Measurements from ENCODE around the gene UGT1A7. TPM values are rescaled to one million over a fixed set of nuclear protein-coding genes. Genes with fewer than 3 reads are reported as not detected.

The UGT1A7 gene
- total RNA-seq, 1 donor from 2014 or later = not detected

DNA sequence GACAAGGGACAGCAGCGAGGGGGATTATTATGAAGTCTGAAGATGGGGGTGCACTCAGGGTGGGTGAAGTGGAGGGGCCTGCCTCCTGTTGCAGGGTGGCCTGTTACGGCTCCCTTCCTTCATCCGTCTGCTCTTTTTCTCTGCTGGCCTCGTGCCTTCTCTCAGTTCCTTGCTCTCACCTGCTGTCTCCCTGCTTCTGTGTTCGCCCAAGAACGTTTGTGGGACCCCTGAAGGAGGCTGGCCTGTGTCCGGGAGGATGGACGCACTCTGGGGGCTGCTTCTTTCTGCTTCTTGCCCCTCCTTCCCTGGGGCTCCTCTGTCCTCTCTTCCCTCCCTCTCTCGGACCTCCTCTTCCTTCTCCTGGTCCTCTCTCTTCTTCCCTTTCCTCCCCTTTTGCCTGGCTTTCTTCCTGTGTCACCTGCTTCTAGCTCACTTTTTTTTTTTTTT, 110.2 kb downstream of the UGT1A7 start:
- no peaks in the 10 kb centered on the region for H3K9me3 Mint-ChIP-seq
- H3K36me3 Mint-ChIP-seq (ENCODE audit: low read depth) = no peaks in the 10 kb centered on the region
- no peaks in the 10 kb centered on the region for H3K4me1 Mint-ChIP-seq (ENCODE audit: low read depth)
- H3K27me3 Mint-ChIP-seq (ENCODE audit: insufficient read depth) = no peaks in the 10 kb centered on the region
- no peak for DNase-seq (ENCODE audit: low spot score)
- no peak overlapping the region for H3K27ac Mint-ChIP-seq
- intact Hi-C loops (cut with micrococcal nuclease) = no loop called here
- no peak overlapping the region for H3K4me3 Mint-ChIP-seq

DNA sequence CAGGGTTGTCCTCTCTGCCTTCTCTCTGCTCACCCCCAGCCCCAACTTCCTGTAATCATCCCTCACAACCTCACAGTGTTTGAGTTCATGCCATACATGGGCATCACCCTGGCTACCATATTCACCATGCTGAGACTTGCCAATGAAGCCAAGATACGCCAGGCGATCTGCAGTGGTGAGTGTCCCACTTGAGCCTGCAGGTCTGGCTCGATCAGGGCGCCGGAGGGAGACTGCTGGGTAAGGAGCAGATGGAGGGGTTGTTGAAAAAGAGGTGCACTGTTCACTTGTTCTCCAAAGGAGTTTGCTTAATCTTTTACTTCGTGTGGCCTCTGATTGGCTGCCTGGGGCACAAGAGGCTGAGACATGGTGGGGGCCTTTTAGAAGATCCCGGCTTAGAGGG, 111.0 kb downstream of the UGT1A7 start:
- intact Hi-C loops (cut with micrococcal nuclease) = no loop called here

DNA sequence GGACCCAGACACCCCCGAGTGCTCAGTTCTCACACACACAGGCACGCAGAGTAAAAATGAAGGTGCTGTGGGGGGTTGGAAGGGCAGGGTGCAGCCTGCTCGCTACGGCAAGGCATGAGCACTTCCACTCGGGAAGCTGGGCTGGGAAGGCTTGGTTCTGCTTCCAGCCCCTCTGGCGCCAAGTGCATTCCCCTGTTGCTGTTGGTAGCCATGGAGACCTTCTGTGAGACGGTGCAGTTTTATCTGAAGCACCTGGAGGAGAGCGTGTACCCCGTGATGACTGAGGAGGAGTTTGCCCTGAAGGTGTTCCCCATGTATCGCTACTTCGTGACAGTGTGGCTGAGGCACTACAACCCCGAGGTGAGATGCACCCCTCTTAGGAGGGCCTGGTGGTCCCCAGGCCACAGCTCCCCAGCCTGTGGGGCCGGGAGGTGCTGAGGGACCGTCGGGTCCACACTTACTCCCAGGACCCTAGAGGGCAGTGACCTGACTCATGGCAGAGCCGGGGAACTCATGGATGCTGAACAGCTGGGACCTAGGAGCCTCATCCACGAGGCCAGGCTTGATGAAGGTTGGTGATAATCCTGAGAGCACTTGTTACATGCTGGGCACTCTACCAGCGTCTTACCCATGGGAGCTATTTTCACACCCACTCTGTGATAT, 111.9 kb downstream of the UGT1A7 start:
- H3K4me1 Mint-ChIP-seq (ENCODE audit: low read depth) = no peaks in the 10 kb centered on the region
- intact Hi-C loops (cut with micrococcal nuclease) = no loop called here
- DNase-seq (ENCODE audit: low spot score) = no peak
- H3K27ac Mint-ChIP-seq = no peak overlapping the region
- H3K27me3 Mint-ChIP-seq (ENCODE audit: insufficient read depth) = no peaks in the 10 kb centered on the region
- no peaks in the 10 kb centered on the region for H3K36me3 Mint-ChIP-seq (ENCODE audit: low read depth)
- H3K4me3 Mint-ChIP-seq = no peak overlapping the region
- H3K9me3 Mint-ChIP-seq = no peaks in the 10 kb centered on the region

More for the DNA sequence above, 111.0 kb downstream of the UGT1A7 start:
- Mint-ChIP-seq H3K27me3 (ENCODE audit: insufficient read depth) (no peaks in the 10 kb centered on the region), H3K4me3 (no peak overlapping the region), H3K27ac (no peak overlapping the region), H3K36me3 (ENCODE audit: low read depth) (no peaks in the 10 kb centered on the region), H3K9me3 (no peaks in the 10 kb centered on the region), H3K4me1 (ENCODE audit: low read depth) (no peaks in the 10 kb centered on the region)
- DNase-seq (ENCODE audit: low spot score) = no peak

DNA sequence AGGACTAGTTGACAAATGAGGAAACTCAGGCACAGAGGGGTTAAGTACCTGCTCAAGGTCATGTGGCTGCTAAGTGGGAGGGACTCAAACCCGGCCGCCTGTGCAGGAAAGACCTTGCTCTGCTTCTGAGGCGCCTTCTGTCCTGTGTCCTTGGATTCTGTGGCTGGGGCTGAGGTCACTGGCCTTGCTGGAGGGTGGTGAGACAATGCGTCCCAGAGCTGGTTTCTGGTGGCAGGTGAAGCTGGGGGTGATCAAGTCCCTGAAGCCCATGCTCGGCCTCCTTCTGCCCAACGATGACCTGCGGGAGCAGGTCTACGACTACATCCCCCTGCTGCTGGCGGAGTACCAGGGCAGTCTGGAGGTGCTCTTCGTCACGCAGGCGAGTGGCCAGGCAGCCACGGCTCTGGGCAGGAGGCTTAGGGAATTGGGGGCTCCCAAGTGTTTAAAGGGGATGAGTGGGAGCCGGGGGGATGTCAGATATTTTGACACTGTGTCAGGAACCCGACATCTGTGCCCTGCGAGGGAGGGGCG, 112.5 kb downstream of the UGT1A7 start:
- H3K9me3 Mint-ChIP-seq = no peaks in the 10 kb centered on the region
- no peaks in the 10 kb centered on the region for H3K27me3 Mint-ChIP-seq (ENCODE audit: insufficient read depth)
- no peaks in the 10 kb centered on the region for H3K36me3 Mint-ChIP-seq (ENCODE audit: low read depth)

DNA sequence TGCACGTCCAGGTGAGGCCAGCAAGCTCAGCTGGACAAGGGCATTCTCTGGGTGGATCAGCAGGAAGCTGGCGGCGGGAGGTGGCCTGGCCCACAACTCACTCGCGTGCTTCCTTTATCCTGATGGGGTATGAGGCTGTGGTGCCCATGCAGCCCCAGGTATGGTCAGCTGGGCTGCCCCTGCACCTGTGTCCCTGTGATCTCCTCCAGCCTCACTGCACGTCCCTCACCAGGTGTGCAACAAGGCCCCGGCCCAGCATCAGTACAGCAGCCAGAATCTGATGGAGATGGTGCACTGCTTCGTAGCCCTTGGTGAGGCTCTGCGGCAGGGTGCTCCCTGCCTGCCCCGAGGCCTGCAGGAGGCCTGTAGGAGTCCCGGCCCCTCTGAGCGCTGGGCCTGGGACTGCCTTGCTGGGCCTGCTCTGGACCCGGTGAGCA, 114.1 kb downstream of the UGT1A7 start:
- H3K27ac Mint-ChIP-seq = no peak overlapping the region
- no peak for DNase-seq (ENCODE audit: low spot score)
- no peaks in the 10 kb centered on the region for H3K36me3 Mint-ChIP-seq (ENCODE audit: low read depth)
- H3K4me3 Mint-ChIP-seq = no peak overlapping the region
- intact Hi-C loops (cut with micrococcal nuclease) = no loop called here
- no peaks in the 10 kb centered on the region for H3K4me1 Mint-ChIP-seq (ENCODE audit: low read depth)
- no peaks in the 10 kb centered on the region for H3K9me3 Mint-ChIP-seq
- peaks cover 4% of the 10 kb centered on the region for H3K27me3 Mint-ChIP-seq (ENCODE audit: insufficient read depth)

More for the DNA sequence above, 112.5 kb downstream of the UGT1A7 start:
- no peak overlapping the region for H3K27ac Mint-ChIP-seq
- intact Hi-C loops (cut with micrococcal nuclease) = no loop called here
- no peaks in the 10 kb centered on the region for H3K4me1 Mint-ChIP-seq (ENCODE audit: low read depth)
- DNase-seq (ENCODE audit: low spot score) = no peak
- no peak overlapping the region for H3K4me3 Mint-ChIP-seq

DNA sequence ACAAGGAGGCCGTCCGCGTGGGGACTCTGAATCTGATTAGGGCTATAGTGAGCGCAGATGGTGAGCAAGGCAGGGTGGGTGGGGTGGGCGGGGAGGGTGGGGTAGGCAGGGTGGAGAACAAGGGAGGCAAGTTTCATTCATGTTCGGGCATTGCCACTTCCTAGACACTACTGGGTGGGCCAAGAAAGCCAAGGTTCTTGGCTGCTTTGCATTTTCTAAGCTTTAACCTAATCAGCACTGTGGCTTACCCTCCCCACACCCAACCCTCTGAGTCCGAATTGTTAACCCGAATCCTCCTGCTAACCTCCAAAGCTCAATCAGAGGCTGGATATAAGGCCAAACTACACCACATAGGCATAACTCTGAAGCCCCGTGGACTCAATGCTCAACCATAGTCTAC, 114.6 kb downstream of the UGT1A7 start:
- intact Hi-C loops (cut with micrococcal nuclease) = no loop called here
- no peak overlapping the region for H3K27ac Mint-ChIP-seq
- H3K27me3 Mint-ChIP-seq (ENCODE audit: insufficient read depth) = peaks cover 4% of the 10 kb centered on the region
- H3K4me1 Mint-ChIP-seq (ENCODE audit: low read depth) = no peaks in the 10 kb centered on the region
- DNase-seq (ENCODE audit: low spot score) = no peak
- no peaks in the 10 kb centered on the region for H3K9me3 Mint-ChIP-seq
- no peak overlapping the region for H3K4me3 Mint-ChIP-seq
- no peaks in the 10 kb centered on the region for H3K36me3 Mint-ChIP-seq (ENCODE audit: low read depth)

DNA sequence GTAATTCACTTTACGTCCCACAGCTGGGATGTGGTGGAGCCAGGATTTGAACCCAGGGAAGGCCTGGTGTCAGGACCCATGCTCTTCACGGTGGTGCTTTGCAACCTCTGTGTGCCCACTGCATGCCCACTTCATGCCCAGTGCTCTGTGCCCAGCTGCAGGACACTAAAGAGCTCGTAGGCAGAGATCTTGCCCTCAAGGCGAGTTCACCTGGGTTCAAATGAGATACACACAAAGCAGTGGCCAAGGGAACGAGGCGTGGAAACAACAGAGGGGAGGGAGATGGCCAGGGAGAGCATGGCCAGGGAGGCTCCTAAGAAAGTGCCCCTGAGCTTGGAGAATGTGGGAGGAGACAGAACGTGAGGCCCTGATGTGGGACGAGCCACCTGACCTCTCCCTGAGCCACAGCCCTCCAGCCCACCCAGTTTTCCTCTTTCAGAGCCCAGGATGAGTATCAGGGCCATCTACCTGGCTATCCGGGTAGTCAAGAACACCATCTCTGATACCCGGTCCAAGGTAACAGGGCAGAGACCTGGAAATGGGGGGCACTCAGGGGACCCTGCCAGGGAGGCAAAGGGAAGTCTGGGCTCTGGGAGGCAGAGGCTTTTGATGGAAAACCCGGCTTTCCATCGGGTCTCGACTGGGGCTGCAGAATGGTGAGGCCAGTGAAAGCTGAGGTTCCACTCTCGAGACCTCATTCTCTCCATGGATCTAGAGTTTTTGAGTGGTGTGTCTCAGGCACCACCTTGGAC, 116.8 kb downstream of the UGT1A7 start:
- DNase-seq (ENCODE audit: low spot score) = no peak
- H3K4me1 Mint-ChIP-seq (ENCODE audit: low read depth) = no peaks in the 10 kb centered on the region
- intact Hi-C loops (cut with micrococcal nuclease) = no loop called here
- H3K36me3 Mint-ChIP-seq (ENCODE audit: low read depth) = no peaks in the 10 kb centered on the region
- H3K27ac Mint-ChIP-seq = no peak overlapping the region
- H3K4me3 Mint-ChIP-seq = no peak overlapping the region
- no peaks in the 10 kb centered on the region for H3K9me3 Mint-ChIP-seq
- H3K27me3 Mint-ChIP-seq (ENCODE audit: insufficient read depth) = peaks cover 8% of the 10 kb centered on the region

DNA sequence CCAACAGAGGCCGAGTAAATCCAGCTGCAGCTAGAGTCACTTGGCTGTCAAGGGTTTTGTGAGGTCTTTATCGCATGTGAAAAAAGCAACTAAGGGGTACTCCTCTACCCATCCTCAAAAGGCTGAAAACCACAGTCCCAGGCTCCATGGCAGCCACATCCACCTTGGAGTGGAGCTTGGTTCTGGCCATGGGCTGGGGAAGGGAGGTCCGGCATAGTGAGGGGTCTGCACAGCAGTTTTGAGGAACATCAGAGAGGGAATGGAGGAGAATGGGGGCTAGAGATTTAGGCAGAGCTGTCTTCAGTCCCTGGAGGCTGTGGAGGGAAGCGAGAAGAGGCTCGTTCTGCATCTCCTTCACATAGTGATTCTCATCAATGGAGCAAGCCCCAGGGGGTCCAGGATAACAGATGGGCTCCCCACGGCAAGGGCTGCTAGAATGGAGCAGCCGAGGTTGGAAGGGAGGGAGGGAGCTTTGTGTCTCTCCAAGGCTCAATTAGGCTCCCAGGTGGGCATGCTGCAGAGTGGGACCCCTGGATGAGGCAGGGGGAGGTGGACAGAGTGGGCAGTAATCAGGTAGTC, 117.5 kb downstream of the UGT1A7 start:
- Mint-ChIP-seq H3K27me3 (ENCODE audit: insufficient read depth) (peaks cover 8% of the 10 kb centered on the region), H3K27ac (no peak overlapping the region), H3K36me3 (ENCODE audit: low read depth) (no peaks in the 10 kb centered on the region), H3K4me1 (ENCODE audit: low read depth) (no peaks in the 10 kb centered on the region), H3K4me3 (no peak overlapping the region), H3K9me3 (no peaks in the 10 kb centered on the region)
- intact Hi-C loops (cut with micrococcal nuclease) = no loop called here
- DNase-seq (ENCODE audit: low spot score) = no peak

DNA sequence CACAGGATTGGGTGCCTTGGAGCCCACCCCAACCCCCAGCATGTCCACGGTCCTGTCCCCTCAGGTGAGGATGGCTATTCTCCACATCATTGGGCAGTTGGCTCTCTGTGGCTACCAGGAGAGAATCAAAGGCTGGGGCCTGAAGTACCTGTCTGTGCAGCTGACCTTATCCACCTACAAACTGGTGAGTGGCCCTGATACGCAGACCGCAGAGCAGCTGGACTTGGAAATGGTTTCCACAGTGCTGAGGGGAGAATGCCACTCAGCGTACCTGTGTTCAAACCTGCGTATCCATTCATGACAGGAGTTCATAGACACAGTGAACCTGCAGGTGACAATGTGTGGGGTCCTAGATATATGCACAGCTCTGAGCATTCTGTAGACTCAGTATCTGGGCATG, 118.0 kb downstream of the UGT1A7 start:
- no peak for DNase-seq (ENCODE audit: low spot score)
- Mint-ChIP-seq H3K4me3 (no peak overlapping the region), H3K27me3 (ENCODE audit: insufficient read depth) (peaks cover 8% of the 10 kb centered on the region), H3K36me3 (ENCODE audit: low read depth) (no peaks in the 10 kb centered on the region), H3K9me3 (no peaks in the 10 kb centered on the region), H3K27ac (no peak overlapping the region), H3K4me1 (ENCODE audit: low read depth) (no peaks in the 10 kb centered on the region)
- intact Hi-C loops (cut with micrococcal nuclease) = no loop called here

DNA sequence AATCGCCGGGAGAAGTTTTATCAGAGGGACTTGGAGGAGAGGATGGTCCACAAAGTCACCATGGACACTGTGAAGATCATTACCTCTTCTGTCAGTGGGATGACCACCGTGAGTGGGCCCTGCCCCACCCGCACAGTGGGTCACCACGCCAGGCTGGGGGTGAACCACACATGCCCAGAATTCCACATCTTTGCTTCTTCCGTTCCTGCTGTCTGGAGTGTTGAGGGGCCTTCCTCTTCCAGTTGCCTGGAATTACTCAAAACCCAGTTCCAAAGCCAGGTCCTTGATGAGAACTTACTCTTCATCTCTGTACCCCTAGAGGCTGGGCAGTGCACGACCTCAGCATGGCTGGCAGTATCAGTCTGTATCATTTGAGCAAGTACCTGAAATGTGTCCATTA, 118.5 kb downstream of the UGT1A7 start:
- no peak for DNase-seq (ENCODE audit: low spot score)
- H3K9me3 Mint-ChIP-seq = no peaks in the 10 kb centered on the region
- H3K4me1 Mint-ChIP-seq (ENCODE audit: low read depth) = no peaks in the 10 kb centered on the region
- H3K27me3 Mint-ChIP-seq (ENCODE audit: insufficient read depth) = peaks cover 8% of the 10 kb centered on the region
- H3K36me3 Mint-ChIP-seq (ENCODE audit: low read depth) = no peaks in the 10 kb centered on the region
- H3K27ac Mint-ChIP-seq = no peak overlapping the region
- intact Hi-C loops (cut with micrococcal nuclease) = no loop called here
- H3K4me3 Mint-ChIP-seq = no peak overlapping the region

DNA sequence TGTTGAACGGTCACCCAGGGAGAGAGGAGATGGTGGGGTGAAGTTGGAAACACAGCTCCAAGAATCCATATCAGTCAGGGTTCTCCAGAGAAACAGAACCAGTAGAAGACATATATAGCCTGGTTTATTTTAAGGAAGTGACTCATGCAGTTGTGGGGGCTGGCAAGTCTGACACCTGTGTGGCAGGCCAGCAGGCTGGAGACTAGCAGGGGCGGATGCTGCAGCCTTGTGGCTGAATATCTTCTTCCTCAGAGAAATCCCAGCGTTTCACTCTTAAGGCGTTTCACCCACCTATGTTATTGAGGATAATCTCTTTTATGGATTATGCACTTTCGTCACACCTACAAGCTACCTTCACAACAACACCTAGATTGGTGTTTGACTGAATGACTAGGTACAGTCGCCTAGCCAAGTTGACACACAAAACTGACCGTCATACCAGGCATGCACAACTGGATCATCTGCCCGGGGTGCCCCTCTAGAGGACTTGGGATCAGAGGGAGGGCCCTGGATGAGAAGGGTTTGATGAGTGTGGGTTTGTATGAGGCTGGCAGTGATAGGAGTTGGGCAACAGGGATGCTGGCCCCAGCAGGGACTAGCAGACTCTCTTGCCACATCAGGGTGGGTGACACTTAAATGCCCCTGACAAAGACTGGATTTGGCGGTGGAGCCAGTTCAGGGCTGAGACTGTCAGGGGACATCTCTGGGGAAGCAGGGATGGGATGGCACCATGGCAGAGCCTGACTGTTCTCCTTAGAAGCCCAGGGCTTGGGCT, 119.8 kb downstream of the UGT1A7 start:
- intact Hi-C loops (cut with micrococcal nuclease) = no loop called here
- H3K27ac Mint-ChIP-seq = no peak overlapping the region
- no peaks in the 10 kb centered on the region for H3K4me1 Mint-ChIP-seq (ENCODE audit: low read depth)
- H3K9me3 Mint-ChIP-seq = no peaks in the 10 kb centered on the region
- peaks cover 8% of the 10 kb centered on the region for H3K27me3 Mint-ChIP-seq (ENCODE audit: insufficient read depth)
- no peak for DNase-seq (ENCODE audit: low spot score)
- no peak overlapping the region for H3K4me3 Mint-ChIP-seq
- no peaks in the 10 kb centered on the region for H3K36me3 Mint-ChIP-seq (ENCODE audit: low read depth)

DNA sequence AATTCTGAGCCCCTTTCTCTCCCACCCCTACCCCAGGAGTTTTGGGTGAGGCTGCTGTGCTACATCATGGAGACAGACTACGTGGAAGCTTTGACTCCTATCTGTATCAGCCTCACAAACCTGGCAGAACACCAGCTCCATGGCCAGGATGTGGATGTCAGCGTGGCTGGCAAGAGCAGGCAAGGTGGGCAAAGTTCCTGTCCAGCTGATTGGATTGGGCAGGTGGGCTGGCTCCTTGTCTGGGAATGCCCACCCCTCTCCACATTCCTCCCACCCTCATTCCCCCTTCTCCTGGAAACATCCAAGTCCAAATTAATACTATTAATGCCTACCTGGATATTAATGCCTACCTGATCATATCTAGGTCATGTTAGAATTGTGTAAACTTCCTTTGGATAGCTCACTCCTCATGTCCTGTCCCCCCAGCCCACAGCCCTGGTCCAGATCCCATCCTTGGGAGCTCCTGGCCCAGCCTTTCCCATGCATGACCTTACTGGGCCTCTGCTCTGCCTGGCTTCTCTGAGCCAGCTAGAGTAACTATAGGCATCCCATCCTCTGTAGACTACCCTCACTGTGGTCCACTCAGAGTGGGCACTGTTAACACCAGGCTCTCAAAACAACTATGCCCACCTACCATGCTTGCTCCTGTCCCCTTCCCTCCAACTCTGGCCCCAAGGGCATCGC, 120.6 kb downstream of the UGT1A7 start:
- Mint-ChIP-seq H3K27me3 (ENCODE audit: insufficient read depth) (peaks cover 8% of the 10 kb centered on the region), H3K9me3 (no peaks in the 10 kb centered on the region), H3K36me3 (ENCODE audit: low read depth) (no peaks in the 10 kb centered on the region), H3K27ac (no peak overlapping the region), H3K4me1 (ENCODE audit: low read depth) (no peaks in the 10 kb centered on the region), H3K4me3 (no peak overlapping the region)
- DNase-seq (ENCODE audit: low spot score) = no peak
- intact Hi-C loops (cut with micrococcal nuclease) = no loop called here
